ENCODE measurements around the gene COG2. TPM values are rescaled to one million over a fixed set of nuclear protein-coding genes. Genes with fewer than 3 reads are reported as not detected.

The COG2 gene
- total and polyA plus RNA-seq, 2 of the 13 experiments (the other 11 are each of a cell fraction or from before 2014, with no cell fraction given), result 16.8 to 36.3 TPM

DNA sequence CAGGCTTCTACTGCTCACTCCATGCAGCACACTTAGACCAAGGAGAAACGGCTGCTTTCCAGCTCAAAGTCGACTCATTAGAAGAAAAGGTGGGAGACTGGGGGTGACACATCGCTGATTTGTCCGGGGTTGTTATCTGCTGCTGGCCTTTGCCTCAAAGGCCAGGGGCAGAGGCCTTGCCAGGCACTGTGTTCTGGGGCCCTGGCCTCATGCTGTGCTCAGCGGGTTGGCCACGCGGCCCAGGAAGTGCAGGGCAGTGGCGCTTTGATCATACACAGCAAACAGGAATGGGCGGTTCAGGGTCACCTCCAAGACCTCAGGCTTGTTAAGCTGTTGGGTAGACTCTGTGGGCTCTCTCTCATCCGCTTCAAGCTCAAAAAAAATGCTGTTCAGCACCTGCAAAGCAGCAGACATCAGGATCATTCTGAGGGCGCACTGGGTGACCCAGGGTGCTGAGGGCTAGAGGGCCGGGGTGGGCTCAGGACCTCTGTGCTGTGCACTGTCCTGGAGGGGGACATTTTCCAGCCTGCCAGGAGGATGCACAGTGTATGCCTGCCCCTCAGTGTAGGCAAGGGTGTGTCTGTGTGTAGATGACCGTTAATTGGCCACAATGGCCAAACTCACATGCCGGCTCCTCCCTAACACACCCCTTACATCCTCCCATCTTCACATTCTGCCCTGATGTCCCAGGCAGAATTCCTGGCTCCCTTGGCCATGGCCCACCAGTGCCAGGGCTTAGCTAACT is 60.8 kb downstream of the COG2 start (continued):
- TF ChIP-seq KLF6 (CRISPR knock-in tag; IDR thresholded peaks at IDR 0.05) (no peak), GABPA (IDR thresholded peaks at IDR 0.05; ENCODE audit: low read depth, low read length) (no peak), GABPA (CRISPR knock-in tag; IDR thresholded peaks at IDR 0.05; ENCODE audit: low read depth) (peak; percentile 79), TGIF2 (CRISPR knock-in tag; IDR thresholded peaks at IDR 0.05) (peak; percentile 97), ZNF350 (CRISPR knock-in tag; IDR thresholded peaks at IDR 0.05; ENCODE audit: borderline replicate concordance, low read depth) (peak; percentile 90; the same call in 1 of the 2 replicates), THYN1 (CRISPR knock-in tag; IDR thresholded peaks at IDR 0.05; ENCODE audit: borderline replicate concordance, low read depth) (0 out of 2 replicates have a peak, but pooled peaks have one; percentile 38), PHF8 (CRISPR knock-in tag; IDR thresholded peaks at IDR 0.05) (no peak), ZSCAN29 (CRISPR knock-in tag; conservative IDR thresholded peaks at IDR 0.05) (peak; percentile 97), TBX3 (IDR thresholded peaks at IDR 0.05; ENCODE audit: borderline replicate concordance) (peak; percentile 69; the same call in 1 of the 2 replicates), RELA (CRISPR knock-in tag; IDR thresholded peaks at IDR 0.05) (0 out of 2 replicates have a peak, but pooled peaks have one; percentile 66), NKX3-1 (CRISPR knock-in tag; IDR thresholded peaks at IDR 0.05) (peak; percentile 96), ZNF563 (CRISPR knock-in tag; IDR thresholded peaks at IDR 0.05) (peak; percentile 69; the same call in 1 of the 2 replicates), ATF1 (CRISPR knock-in tag; IDR thresholded peaks at IDR 0.05) (peak; percentile 37)
- TF ChIP-seq, protein P1, sequence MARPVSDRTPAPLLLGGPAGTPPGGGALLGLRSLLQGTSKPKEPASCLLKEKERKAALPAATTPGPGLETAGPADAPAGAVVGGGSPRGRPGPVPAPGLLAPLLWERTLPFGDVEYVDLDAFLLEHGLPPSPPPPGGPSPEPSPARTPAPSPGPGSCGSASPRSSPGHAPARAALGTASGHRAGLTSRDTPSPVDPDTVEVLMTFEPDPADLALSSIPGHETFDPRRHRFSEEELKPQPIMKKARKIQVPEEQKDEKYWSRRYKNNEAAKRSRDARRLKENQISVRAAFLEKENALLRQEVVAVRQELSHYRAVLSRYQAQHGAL (CRISPR knock-in tag; IDR thresholded peaks at IDR 0.05; ENCODE audit: not compliant biosample characterization), result no peak
- TF ChIP-seq, protein P2, sequence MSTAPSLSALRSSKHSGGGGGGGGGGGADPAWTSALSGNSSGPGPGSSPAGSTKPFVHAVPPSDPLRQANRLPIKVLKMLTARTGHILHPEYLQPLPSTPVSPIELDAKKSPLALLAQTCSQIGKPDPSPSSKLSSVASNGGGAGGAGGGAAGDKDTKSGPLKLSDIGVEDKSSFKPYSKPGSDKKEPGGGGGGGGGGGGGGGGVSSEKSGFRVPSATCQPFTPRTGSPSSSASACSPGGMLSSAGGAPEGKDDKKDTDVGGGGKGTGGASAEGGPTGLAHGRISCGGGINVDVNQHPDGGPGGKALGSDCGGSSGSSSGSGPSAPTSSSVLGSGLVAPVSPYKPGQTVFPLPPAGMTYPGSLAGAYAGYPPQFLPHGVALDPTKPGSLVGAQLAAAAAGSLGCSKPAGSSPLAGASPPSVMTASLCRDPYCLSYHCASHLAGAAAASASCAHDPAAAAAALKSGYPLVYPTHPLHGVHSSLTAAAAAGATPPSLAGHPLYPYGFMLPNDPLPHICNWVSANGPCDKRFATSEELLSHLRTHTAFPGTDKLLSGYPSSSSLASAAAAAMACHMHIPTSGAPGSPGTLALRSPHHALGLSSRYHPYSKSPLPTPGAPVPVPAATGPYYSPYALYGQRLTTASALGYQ (CRISPR knock-in tag; IDR thresholded peaks at IDR 0.05), result peak; percentile 96
- TF ChIP-seq, protein P3, sequence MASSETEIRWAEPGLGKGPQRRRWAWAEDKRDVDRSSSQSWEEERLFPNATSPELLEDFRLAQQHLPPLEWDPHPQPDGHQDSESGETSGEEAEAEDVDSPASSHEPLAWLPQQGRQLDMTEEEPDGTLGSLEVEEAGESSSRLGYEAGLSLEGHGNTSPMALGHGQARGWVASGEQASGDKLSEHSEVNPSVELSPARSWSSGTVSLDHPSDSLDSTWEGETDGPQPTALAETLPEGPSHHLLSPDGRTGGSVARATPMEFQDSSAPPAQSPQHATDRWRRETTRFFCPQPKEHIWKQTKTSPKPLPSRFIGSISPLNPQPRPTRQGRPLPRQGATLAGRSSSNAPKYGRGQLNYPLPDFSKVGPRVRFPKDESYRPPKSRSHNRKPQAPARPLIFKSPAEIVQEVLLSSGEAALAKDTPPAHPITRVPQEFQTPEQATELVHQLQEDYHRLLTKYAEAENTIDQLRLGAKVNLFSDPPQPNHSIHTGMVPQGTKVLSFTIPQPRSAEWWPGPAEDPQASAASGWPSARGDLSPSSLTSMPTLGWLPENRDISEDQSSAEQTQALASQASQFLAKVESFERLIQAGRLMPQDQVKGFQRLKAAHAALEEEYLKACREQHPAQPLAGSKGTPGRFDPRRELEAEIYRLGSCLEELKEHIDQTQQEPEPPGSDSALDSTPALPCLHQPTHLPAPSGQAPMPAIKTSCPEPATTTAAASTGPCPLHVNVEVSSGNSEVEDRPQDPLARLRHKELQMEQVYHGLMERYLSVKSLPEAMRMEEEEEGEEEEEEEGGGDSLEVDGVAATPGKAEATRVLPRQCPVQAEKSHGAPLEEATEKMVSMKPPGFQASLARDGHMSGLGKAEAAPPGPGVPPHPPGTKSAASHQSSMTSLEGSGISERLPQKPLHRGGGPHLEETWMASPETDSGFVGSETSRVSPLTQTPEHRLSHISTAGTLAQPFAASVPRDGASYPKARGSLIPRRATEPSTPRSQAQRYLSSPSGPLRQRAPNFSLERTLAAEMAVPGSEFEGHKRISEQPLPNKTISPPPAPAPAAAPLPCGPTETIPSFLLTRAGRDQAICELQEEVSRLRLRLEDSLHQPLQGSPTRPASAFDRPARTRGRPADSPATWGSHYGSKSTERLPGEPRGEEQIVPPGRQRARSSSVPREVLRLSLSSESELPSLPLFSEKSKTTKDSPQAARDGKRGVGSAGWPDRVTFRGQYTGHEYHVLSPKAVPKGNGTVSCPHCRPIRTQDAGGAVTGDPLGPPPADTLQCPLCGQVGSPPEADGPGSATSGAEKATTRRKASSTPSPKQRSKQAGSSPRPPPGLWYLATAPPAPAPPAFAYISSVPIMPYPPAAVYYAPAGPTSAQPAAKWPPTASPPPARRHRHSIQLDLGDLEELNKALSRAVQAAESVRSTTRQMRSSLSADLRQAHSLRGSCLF (CRISPR knock-in tag; IDR thresholded peaks at IDR 0.05; ENCODE audit: borderline replicate concordance), result peak; percentile 51; the same call in 1 of the 2 replicates
- TF ChIP-seq, protein P4, sequence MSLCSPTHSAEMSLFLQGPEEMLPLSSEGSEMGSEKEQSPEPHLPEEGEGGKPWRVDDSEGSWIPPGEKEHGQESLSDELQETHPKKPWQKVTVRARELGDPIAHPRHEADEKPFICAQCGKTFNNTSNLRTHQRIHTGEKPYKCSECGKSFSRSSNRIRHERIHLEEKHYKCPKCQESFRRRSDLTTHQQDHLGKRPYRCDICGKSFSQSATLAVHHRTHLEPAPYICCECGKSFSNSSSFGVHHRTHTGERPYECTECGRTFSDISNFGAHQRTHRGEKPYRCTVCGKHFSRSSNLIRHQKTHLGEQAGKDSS (CRISPR knock-in tag; IDR thresholded peaks at IDR 0.05; ENCODE audit: borderline replicate concordance, low read depth), result peak; percentile 98
- TF ChIP-seq, protein P5, sequence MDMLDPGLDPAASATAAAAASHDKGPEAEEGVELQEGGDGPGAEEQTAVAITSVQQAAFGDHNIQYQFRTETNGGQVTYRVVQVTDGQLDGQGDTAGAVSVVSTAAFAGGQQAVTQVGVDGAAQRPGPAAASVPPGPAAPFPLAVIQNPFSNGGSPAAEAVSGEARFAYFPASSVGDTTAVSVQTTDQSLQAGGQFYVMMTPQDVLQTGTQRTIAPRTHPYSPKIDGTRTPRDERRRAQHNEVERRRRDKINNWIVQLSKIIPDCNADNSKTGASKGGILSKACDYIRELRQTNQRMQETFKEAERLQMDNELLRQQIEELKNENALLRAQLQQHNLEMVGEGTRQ (IDR thresholded peaks at IDR 0.05; ENCODE audit: low read depth, low read length), result no peak
- TF ChIP-seq, protein P5 (CRISPR knock-in tag; IDR thresholded peaks at IDR 0.05; ENCODE audit: borderline replicate concordance), result no peak
